Loucy (cell line): ENCODE data around the gene FHIT.

Experiments
- EZH2phosphoT487 ChIP-seq: fragments of 200-600 bp; IDR thresholded peaks from 2 replicates; pipeline ENCODE4 v1.6.1; 2018; ENCODE audit warnings: antibody characterized with exemption, mild to moderate bottlenecking, moderate library complexity, borderline replicate concordance
- TF ChIP-seq, protein P1 (sequence below): fragments of 200-600 bp; sonication (generic); conservative IDR thresholded peaks from 2 replicates; pipeline ENCODE4 v1.5.1; 2014; ENCODE audit warnings: mild to moderate bottlenecking, antibody characterized with exemption, low read length

DNA sequence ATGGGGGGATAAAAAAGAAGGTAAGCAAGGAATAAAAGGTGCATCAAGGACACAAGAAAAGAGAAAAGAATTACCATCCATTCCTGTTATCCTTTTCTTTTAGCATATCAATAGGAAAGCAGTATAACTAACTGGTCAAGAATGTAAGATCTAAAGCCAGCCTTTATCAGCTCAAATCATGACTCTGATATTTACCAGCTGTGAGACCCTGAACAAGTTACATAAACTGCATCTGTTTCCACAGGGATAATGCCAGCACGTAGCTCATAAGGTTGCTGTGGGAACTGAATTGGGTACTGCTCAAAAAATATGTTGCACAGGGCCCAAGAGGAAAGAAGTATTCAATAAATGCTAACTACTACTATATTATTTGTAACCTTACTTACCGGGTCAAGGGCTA is 1109.2 kb downstream of the FHIT start:
- TF ChIP-seq, protein P1, sequence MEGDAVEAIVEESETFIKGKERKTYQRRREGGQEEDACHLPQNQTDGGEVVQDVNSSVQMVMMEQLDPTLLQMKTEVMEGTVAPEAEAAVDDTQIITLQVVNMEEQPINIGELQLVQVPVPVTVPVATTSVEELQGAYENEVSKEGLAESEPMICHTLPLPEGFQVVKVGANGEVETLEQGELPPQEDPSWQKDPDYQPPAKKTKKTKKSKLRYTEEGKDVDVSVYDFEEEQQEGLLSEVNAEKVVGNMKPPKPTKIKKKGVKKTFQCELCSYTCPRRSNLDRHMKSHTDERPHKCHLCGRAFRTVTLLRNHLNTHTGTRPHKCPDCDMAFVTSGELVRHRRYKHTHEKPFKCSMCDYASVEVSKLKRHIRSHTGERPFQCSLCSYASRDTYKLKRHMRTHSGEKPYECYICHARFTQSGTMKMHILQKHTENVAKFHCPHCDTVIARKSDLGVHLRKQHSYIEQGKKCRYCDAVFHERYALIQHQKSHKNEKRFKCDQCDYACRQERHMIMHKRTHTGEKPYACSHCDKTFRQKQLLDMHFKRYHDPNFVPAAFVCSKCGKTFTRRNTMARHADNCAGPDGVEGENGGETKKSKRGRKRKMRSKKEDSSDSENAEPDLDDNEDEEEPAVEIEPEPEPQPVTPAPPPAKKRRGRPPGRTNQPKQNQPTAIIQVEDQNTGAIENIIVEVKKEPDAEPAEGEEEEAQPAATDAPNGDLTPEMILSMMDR = no peak
- no peak for TF ChIP-seq EZH2phosphoT487
